SKM-1 treated with dmso at 0.1 percent for 144 hours (cell line): ENCODE results near the gene TBC1D1.

ENCODE experiments used
- DNase-seq: peaks from one replicate; lab custom pipeline; 2025; ENCODE audit not compliant: unreplicated experiment; lab: John Stamatoyannopoulos, UW

The TBC1D1 gene, protein sequence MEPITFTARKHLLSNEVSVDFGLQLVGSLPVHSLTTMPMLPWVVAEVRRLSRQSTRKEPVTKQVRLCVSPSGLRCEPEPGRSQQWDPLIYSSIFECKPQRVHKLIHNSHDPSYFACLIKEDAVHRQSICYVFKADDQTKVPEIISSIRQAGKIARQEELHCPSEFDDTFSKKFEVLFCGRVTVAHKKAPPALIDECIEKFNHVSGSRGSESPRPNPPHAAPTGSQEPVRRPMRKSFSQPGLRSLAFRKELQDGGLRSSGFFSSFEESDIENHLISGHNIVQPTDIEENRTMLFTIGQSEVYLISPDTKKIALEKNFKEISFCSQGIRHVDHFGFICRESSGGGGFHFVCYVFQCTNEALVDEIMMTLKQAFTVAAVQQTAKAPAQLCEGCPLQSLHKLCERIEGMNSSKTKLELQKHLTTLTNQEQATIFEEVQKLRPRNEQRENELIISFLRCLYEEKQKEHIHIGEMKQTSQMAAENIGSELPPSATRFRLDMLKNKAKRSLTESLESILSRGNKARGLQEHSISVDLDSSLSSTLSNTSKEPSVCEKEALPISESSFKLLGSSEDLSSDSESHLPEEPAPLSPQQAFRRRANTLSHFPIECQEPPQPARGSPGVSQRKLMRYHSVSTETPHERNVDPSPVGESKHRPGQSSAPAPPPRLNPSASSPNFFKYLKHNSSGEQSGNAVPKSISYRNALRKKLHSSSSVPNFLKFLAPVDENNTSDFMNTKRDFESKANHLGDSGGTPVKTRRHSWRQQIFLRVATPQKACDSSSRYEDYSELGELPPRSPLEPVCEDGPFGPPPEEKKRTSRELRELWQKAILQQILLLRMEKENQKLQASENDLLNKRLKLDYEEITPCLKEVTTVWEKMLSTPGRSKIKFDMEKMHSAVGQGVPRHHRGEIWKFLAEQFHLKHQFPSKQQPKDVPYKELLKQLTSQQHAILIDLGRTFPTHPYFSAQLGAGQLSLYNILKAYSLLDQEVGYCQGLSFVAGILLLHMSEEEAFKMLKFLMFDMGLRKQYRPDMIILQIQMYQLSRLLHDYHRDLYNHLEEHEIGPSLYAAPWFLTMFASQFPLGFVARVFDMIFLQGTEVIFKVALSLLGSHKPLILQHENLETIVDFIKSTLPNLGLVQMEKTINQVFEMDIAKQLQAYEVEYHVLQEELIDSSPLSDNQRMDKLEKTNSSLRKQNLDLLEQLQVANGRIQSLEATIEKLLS (N-terminal part only)

DNA sequence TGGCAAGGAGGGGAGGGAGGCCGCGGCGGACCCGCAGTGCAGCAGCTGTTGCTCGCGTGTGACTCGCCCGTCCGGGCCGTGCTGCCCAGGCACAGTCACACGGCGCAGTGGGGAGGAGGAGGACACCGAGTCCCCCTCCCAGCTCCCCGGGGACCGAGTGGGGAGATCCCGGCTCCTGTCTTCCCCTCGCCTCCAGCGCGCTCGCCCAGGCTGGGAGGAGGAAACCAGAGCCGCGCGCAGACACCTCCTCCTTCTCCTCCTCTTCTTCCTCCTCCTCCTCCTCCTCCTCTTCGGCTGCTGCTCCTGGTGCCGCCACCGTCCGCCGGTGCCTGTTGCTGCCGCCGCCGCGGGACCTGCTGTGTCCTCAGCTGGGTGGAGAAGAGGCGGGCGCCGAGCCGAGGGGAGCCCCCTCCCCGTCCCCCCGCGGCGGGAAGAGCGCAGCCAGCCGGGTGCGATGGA lies at the start of gene TBC1D1:
Gene TBC1D1 (plus strand): TSS at position 284 of the 459 bp plus-strand sequence. CDS start 11,012 bp downstream, outside the sequence.
- DNase-seq: peak; percentile 54

DNA sequence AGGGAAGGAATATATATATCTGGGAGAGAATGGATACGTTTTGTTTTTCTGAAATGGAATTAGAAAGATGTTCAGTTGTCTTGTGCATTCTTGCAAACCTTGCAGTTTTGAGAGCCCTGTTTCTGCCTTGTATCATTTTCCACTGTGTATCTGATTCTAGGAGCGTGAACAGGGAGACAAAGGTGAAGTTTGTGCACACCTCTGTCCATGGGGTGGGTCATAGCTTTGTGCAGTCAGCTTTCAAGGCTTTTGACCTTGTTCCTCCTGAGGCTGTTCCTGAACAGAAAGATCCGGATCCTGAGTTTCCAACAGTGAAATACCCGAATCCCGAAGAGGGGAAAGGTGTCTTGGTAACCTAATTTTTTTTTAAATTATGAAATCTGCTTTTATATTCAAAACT lies 46.7 kb upstream of the TBC1D1 start:
- no peak for DNase-seq

DNA sequence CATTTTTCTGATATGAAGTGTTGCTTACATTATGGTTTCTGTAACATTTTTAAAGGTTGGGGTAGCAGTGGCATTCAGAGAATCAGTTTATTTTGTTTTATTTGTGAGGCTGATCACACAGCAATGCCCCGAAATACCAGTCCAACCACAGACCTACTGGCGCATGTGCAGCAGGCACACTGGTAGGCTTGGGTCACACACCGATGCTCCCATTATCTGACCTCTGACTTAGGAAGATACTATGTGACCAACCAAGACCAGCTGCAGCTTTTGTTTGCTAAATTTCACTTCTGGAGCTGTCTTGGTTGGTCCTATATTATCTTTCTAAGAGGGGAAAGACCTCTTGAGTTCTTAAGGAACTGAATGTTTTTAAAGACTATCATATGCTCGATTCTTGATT lies 45.7 kb upstream of the TBC1D1 start:
- no peak for DNase-seq

DNA sequence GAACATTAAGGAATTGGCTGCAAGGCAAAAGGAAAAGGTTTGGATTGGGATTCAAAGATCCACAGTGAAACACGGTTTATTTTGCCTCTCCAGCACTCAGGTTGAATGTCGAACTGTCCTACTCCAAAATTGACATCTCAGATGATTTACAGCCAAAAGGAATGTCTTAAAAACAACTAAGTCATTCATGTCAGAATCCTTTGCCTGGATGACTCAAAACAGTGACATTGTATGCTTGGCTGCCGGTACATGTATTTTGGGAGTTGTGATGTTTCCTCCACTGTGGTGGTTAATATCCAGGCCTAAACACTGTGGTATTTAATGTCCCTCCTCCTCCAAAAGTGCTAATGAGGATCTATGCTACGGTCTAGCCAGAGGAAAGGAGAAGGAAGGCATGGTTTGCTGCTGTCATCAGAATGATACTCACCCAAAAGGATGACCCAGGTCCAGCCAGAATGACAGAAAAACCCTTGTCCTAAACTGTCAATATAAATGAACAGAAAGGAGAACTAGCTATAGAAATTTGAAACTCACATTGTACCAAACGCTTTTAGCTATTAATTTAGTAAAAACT lies 43.5 kb upstream of the TBC1D1 start:
- DNase-seq: no peak

DNA sequence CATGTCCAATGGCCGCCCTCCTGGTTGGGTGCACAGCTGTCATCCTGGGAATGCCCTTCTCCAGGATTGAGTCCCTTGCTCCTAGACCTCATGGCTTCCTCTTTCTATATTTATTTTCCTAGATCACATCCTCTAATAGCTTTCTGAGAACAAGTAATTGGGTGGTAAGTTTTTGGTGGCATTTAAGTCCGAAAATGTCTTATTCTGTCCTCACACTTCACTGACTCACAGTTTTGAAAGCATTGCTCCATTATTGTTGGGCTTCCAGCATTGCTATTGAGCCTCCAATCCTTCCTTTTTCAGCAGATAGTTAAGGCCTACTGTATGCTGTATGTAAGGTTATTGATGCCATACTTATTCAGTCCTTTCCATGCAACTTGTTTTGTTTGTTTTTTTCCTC lies 38.5 kb upstream of the TBC1D1 start:
- DNase-seq: no peak

DNA sequence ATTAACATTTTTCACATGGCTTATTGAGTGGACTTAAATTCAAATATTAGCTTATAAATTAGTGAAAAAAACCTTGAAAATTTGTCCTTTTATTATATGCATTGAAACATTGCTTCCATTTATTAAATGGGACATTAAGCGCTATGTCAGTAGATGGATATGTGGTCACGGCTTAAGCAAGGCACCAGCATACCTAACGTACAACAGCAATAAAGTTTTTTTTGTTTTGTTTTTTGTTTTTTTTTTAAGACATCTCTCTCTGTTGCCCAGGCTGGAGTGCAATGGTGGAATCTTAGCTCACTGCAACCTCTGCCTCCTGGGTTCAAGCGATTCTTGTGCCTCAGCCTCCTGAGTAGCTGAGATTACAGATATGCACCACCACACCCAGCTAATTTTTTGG lies 32.8 kb upstream of the TBC1D1 start:
- DNase-seq: no peak

DNA sequence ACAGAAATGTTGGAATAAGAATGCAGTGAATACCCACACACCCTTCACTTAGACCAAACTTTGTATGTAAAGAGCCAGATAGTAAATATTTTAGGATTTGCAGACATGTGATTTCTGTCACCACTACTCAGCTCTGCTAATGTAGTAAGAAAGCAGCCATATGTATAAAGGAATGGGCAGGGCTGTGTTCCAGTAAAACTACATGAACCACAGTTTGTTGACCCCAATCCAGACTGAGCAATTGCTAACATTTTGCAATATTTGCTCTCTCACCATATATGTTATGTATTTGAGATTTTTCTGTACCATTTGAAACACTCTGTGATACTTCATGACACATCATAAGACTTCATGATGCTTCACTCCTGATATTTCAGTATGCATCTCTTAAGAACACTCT lies 32.0 kb upstream of the TBC1D1 start:
- no peak for DNase-seq

DNA sequence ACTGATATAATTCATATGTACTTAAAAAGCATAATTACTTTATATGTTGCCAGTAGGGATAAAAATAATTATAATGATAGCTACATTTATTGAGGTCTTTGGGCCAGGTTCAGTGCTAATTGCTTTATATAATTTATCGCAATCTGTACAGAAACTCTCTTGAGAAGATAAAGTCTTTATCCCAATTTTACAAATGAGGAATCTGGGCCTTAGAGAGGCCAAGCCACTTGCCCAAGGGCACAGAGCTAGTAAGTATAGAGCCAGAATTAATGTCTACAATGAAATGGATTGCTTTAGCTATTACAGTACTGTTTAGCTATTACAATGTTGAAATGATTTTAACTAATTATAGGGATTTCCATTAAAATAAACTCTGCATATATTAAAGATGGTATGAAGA lies 30.6 kb upstream of the TBC1D1 start:
- no peak for DNase-seq

DNA sequence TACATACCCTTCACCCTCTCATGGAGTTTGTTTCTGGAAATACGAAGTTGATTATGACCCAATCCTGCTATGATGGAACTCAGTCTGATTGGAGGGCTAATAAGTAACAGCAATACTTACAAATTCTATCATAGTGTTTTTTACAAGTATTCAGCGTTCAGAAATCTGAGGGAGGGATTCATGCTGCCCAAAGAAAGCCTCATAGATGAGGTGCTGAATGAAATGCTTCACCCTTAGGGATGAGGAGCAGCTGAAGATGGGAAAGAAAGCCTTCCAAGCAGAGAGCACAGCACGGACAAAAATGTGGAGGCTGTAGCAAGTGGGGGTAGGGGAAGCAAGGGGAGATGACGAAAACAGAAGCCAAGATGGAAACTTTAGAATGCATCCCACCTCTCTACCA lies 27.9 kb upstream of the TBC1D1 start:
- no peak for DNase-seq

DNA sequence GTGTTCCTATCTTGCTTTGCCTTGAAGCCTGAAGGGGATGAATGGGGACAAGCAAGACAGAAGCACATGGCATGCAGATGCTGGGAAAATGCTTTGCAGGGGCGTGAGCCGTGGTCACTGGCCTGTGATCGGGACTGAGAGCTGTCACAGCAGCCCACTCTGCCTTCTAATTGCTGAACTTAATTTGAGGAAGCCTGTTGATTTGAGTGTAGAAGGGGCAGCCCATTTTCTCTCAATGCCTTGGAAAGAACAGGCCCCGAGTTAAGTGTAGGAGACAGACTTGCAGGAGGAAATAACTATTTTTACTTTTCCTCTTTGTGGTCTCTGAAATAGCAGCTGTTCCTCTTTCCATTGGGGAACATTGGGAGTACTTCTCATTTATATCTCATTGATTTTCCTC lies 26.1 kb upstream of the TBC1D1 start:
- DNase-seq: peak; percentile 71

DNA sequence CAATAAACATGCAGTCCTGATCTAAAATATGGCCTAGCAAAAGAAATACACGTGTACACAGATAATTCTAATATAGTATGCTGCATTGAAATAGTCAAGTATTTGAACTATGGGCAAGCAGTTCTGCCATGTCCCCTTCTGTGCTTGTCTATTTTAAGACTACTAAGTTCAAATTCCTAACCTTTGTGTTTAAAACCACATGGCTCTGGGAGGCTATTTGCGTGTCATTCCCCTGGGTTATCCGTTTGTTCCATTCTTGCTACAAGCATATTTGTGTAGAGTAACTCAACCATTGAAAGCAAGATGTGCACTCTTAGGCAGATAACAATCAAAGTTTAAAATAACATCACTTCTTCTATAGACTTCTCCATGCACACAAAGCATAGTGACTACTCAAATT lies 25.4 kb upstream of the TBC1D1 start:
- DNase-seq: no peak

DNA sequence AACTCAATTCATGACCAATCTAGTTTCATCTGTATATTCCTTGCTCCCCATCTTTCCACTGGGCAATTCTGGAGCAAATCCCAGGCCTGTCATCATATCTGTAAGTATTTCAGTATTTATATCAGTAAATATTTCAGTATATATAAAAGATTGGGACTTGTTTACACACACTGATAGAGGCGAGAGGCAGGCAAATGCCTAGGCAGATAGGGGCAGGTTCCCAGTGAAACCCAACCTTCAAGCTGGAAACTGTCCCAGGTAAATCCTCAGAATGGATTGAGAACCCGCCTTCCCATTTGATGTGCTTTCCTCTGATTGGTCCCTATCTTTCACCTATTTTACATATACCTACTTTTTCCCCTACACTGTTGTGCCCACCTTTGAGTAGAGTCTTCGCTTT lies 23.8 kb upstream of the TBC1D1 start:
- no peak for DNase-seq

DNA sequence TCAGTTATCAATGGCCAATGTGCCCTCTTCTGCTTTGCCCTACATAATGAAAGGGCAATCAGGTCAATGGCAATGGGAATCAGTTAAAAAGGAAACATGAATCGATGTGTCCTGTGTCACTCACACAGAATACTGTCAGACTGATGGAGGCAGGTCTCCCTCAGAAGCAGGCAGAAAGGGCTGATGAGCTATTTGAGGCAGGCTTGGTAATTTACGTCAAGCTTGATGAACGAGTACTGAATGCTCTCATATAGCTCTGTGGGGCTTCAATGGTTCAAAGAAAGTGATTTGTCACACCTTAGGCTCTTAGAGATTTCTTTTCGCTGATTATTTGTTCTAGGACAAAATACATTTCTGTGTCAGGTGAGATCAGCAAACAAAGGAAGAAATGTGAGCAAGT lies 22.6 kb upstream of the TBC1D1 start:
- DNase-seq: no peak

DNA sequence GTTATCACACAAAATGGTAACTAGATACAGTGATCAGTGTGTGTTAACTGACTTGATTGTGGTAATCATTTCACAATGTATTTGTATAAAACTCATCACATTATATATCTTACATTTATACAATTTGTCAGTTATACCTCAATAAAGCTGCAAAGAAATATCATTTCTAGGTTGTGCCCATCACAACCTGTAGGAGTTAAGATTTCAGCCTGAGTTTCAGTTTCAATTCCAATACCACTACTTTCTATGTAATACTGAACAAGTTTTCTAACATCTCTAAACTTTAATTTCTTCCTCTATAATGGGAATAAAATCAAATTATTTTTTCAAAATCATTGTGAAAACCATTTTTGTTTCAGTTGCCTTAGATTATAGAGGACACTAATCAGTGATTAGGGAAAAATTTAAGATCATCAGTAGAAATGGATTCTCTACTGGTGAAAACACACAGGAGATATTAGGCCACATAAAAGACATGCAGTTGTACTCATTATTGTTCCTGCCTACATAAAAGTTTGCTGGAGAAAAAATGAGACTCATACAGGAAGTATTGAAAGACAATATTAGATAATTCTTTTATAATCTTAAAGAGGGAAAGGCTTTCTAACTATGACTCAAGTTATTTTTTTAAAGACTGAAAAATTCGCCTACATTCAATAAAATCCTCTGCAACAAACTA lies 18.4 kb upstream of the TBC1D1 start:
- DNase-seq: no peak

DNA sequence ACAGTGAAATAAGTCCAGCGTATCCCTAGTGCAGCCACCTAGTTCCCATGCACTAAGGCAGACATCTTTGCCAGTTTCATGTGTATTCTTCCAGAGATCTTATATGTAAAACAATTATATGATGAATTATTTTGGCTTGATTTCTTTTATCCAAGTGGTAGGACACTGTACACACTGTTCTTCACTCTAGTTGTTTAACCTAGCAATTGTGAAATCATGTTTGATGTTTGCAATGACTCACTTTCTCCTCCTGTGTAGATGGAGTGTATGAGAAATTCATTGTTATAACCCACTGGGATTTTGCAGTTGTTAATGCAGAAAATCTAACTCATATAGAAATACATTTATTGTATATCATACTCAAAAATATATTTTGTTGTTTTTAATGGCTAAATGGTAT lies 17.5 kb upstream of the TBC1D1 start:
- no peak for DNase-seq

DNA sequence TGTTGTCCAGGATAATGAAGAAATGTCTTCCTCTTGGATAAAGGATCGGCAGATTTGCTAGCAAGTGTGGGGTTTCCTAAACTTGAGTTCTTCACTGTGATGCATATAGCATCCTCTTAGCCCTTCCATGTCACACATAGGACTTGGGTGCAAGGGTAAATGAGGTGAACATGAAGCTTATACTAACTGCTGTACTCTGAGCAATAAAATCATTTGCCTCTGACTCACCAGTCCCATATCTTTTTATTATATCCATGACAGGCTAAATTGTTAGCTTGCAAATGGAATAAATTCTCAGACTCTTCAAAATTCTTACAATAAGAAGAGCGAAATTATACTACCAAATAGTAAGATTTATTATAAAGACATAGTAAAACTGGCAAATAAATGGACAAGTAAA lies 14.7 kb upstream of the TBC1D1 start:
- DNase-seq: no peak

DNA sequence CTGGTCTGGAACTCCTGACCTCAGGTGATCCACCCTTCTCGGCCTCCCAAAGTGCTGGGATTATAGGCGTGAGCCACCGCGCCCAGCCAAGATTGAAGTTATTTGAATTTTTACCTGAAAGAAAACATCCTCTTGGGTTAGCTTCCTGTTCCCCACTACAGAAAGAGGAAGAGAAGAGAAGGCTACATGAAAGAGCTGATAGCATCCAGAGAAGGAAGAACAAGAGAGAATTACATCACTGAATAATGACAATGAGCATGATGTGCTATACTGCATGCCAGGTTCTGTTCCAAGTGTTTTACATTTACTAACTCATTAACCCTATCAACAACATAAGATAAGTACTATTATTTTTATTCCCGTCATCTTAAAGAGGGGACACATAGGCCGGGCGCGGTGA lies 11.5 kb upstream of the TBC1D1 start:
- peak; percentile 95 for DNase-seq

DNA sequence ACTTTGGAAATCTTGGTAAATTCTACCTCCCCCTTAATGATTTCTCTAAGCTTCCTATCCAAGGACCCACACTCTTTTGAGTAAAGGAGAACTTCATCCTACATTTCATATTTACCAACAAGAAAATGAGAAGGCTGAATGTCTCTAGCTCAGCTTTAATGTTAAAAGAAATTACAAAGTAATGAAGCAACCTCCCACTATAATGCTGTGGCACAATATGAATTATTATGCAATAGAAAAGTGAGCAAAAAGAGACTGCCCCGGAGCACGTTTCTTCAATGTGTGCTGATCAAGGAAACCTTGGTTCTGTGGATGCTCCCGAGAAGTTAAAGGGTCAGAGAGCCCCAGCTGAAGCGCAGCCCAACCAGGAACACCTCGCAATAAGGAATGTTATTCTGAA lies 9.1 kb upstream of the TBC1D1 start:
- no peak for DNase-seq

DNA sequence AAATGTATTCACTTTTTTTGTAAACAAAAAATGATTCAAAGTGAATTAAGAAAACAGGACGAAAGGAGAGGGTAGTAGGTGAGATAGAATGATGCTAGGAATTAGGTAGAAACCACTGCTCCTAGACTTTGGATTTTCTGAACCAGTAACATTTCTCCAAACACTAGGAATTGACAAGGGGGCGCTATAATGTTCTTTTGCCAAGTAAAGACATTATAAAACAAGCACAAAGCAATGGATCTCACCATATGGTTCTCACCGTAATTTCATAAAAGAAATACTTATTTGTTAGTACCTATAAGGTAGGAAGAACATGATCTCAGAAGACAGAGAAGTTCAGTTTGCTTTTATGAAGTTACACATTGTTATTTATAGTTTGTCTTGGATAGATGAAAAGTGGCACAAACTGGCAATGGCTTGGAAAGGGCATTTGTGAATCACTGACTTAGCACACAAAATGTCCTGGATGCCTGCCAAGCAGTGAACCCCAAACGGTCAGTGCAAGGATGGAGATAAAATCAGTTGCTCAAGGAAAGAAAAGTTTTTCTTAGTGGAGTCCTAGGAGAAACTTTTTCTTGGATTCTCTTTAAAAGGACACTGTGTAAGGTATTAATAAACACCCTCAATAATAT lies 8.1 kb upstream of the TBC1D1 start:
- no peak for DNase-seq

DNA sequence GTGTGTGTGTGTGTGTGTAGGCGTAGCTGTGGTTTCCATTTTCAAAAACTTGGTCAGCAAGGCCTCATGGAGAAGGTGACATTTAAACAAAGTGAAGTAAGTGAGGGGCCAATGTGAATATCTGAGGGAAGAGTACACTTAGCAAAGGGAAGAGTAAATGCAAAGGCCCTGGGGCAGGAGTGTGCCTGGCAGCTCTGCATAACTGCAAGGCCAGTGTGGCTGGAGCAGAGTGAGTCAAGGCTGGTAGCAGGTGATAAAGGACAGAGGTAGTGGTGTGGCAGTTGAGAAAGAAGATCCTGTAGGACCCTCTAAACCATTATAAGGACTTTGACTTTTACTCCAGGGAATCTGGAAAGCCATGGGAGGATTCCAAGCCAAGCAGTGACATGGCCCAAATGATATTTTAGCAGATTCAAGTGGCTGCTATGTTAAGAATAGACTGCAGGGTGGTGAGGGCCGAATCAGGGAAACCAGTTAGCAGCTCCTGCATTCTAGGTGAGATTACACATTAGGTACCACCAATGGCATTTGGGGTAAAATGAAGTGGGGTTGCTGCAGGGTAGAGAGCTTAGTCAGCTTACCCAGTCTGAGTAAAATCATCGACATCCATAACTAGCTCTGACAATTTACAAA lies 5.9 kb upstream of the TBC1D1 start:
- DNase-seq: no peak
